CD4-positive, alpha-beta T cell treated with Interleukin-6 for 4 hours (primary cell): ENCODE data around the gene CD2.

Experiments
- DNase-seq: peaks from one replicate; pipeline ENCODE4 v3.0.0-alpha.2; 2020; ENCODE audit warnings: mixed read lengths

The CD2 gene

DNA sequence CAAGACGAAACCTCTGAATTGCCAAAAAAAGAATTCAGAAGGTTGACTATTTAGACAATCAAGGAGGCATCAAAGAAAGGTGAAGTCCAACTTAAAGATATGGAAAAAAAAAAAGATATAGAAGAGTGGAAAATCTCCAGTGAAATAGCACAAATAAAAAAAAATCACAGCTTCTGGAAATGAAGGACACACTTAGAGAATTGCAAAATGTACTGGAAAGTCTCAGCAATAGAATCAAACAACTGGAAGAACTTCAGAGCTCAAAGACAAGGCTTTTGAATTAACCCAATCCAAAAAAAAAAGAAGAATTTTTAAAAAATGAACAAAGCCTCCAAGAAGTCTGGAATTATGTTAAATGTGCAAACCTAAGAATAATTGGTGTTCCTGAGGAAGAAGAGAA, 31.8 kb downstream of the CD2 start:
- no peak for DNase-seq

DNA sequence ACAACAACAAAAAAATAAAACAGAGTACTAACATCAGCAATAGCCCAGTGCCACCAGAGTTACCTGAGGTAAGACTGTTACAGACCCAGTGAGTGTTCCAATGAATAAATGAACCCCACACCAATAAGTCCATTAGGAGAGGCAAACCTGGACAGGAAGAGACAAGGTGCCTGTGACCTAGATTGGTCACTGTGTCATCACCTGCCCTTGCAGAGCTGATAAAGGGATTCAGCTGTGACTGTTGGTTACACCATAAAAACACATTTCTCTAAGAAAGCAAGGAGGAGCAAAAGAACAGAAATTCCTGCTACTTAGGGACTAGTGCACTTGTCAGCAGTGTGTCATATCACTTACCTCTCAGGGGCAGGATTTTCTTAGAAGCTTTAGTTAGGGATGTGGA, 37.5 kb downstream of the CD2 start:
- no peak for DNase-seq

DNA sequence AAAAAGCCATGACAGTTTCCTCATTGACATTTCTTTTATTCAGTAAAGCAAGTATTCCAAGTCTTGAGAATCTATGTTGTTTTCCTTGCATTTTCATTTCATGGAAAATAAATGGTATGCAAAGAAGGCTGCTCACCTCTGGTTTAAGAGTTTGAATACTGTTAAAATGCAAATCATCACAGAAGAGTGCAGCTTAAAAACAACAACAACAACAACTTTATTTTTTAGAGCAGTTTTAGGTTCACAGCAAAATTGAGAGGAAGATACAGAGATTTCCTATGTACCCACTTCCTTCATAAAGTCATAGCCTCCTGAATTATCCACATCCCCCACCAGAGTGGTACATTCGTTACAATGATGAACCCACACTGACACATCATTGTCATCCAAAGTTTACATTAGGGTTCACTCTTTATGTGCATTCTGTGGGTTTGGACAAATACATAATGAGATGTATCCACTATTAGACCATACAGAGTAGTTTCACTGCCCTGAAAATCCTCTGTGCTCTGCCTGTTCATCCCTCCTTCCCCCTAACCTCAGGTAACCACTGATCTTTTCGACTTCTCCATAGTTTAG, 39.2 kb downstream of the CD2 start:
- DNase-seq: no peak

DNA sequence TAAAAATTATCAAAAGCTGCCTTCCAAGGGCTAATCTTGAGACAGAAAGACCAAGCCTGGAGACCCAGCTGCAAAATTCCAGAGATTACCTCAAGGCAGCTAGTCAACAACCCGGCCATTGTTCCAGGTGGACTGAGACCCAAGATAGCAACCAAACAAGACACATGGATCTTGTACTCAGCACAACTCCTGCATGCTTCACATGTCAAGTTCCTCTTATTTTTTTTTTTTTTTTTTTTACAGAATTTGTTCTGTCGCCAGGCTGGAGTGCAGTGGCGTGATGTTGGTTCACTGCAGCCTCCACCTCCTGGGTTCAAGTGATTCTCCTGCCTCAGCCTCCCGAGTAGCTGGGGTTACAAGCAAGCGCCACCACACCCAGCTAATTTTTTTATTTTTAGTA, 40.1 kb downstream of the CD2 start:
- no peak for DNase-seq

DNA sequence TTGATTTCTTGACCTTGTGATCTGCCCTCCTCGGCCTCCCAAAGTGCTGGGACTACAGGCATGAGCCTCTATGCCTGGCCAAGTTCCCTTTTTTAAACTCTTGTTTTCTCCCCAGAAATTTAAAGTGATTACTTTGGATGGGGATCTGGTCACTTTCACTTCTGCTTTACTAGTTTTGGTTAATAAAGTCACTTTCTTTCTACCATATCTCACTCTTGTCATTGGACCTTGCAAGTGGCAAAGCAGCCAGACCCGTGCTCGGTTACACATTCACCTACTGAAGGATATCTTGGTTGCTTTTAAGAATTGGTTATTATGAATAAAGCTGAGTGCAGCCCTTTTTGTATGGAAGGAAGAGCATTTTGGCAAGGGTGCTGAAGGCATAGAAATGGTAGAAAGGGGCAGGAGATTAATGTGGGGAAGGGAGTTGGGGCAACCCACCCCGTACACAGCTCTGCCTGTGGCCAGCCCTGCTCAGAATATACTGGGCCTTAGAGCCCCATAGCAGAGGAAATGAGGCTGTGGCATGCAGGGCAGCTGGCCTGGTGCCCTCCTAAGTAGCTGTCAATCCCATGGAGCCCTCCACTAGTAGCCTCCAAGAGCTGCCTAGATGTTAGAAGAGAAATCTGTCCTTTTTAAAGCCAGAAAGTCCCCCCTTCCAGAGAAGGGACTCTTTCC, 40.7 kb downstream of the CD2 start:
- no peak for DNase-seq

DNA sequence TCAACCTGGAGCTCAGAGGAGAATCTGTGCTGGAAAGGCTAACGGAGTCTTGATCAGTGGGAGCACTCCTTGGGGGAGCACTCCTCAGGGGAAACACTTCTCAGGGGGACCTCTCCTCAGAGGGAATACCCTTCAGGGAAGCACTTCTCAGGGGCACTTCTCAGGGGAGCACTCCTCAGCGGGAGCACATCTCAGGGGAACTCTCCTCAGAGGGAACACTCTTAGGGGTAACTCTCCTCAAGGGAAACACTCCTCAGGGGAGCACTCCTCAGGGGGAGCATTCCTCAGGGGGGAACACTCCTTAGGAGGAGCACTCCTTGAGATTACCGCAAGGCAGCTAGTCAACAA, 41.2 kb downstream of the CD2 start:
- no peak for DNase-seq

DNA sequence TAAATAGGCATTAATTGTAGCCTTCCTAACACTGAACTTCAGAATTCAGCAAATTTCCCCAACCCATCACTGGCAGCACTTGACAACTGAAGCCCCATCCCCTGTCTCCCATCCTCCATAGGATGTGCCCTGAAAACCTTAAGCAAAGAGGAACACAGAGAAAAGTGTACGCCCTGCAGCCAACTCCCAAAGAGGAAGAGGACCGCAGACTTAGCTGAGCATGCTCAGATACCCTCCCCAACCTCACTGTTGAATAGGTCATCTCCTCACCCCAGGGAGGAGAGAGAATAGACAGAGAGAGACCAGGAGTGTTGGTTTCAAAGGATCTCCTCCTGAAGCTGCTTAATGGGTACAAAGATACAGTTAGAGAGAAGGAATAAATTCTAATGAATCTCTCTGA, 50.5 kb downstream of the CD2 start:
- no peak for DNase-seq

DNA sequence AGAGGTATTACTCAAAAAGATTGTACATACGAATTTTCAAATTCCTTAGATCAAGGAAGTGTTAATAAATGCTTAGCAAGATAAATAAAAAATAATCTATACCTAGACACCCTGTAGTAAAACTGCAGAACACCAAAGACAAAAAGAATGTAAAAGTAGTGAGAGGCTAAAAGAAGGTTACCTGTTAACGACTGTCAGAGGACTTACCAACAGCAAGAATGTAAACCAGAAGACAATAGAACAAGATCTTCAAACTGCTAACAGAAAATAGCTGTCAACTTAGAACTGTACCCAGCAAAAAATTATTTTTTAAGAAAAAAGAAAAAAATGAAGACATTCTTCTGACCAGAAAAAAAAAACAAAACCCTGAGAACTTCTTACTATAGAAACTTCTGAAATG, 51.2 kb downstream of the CD2 start:
- no peak for DNase-seq

DNA sequence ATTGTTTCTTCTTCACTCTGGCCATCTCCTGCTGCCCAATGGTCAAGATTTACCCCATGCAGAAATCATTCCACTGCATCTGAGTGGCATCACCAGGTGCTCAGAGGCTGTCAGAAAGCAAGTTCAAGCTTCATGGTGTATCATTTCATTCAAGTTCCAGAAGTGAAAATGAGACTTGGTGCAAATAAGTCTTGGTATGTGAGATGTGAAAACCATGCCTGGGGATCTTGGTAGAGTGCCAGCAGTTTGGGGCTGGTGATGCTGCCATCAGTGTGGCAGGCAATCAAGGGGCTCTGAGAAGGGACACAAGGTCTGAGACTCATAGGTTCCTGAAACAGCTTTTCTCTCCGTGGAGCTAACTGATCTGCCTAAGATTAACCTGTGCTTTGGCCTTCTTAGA, 52.0 kb downstream of the CD2 start:
- DNase-seq: peak; percentile 78

DNA sequence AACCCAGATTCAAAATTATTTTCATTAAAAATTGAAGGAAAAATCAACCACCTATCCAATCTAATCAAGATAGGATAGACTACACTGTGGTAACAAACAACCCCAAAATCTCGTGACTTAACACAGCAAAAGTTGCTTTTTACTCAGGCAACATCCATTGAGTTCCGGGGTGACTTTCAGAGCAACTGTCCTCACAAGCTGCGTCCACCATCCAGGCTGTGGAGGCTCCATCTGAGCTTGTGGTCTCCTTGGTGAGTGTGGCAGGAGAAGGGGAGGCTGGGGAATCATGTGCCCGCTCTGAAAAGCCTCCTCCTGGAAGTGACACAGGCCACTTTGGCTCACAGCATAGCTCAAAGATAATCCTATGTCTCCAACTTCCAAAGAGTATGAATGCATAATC, 52.4 kb downstream of the CD2 start:
- no peak for DNase-seq

DNA sequence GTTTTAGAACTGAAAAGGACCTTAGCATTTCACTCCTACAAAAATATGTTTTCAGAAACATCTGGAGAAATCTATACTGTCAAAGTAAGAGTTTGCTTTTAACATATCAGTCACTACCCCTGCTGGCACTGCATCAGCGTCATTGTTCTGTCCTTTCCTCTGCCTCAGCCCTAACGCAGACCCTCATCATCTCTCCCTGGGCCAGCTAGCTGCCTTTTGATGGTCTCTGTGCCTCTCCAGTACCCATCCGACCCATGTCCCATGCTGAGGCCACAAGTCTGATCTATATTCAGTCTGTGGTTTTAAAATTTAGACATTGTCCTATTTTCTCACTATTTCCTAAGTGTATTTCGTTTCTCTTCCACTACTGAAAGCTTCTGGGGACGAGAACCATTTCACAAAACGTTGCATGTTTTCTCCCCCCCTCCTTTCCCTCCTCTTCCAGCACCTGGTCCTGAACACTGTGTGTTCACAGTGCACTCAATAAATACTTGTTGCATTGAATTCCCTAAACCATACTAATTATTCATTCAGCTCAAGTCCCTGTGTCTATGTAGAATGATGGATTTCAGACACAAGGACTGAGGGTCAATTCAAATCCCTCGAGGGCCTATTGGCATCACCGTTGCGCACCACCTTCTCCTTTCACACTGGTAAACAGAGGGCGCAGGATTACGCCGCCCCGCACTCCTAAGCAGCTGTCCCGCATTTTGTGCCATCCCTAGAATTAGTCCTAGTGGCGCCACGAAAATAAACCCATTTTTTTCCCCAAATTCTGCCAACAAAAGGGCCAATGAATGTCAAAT, 53.4 kb downstream of the CD2 start:
- DNase-seq: peak; percentile 28

DNA sequence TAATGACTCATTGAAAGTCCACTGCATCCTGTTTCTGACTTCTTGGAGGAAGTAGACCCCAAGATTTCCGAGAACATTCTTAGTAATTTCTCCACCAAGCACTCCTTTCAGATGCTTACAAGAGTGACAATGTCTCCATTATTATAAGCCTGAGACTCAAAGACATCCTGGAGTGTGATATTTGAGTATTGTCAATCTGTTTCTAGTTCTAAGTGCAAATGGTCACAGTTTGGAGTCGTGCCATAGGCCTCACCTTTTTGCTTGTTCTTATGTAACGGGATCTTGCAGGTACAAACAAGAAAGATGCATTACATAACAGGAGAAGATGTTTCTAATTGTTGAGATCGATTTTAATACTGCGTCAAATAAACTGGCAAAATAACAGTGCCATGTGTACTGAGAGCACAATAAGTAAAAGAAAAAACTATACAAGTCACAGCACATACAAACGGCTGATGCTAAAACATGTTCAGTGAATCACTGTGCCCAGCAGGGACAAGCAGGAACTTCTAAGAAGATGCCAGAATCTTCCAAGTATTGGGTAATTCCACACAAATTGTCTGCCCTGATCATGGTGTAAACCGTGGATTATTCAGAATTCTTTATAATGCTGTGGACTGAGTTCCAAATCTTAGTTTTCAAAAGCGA, 54.1 kb downstream of the CD2 start:
- no peak for DNase-seq

DNA sequence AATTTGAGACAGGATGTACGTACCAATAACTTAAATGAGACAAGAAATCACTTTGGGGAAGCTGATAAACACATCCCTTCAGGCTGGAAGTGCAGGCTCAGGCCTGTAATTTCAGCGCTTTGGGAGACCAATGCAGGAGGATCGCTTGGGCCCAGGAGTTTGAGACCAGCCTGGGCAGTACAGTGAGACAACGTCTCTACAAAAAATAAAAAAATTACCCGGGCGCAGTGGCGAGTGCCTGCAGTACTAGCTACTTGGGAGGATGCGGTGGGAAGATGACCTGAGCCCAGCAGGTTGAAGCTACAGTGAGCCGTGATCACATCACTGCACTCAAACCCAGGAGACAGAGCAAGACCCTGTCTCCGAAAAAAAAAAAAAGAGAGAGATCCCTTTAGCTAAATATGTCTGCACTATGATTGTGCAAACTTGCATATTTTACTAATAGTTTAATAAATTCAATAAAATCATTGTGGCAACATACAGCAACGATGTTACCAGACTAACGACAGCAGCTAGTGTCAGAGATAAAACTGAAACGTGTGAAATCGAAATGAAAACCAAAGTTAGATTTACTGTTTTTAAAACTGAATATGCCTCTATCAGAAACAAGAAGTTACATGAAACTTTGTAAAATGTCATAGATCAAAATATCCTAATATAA, 54.7 kb downstream of the CD2 start:
- DNase-seq: peak; percentile 47

DNA sequence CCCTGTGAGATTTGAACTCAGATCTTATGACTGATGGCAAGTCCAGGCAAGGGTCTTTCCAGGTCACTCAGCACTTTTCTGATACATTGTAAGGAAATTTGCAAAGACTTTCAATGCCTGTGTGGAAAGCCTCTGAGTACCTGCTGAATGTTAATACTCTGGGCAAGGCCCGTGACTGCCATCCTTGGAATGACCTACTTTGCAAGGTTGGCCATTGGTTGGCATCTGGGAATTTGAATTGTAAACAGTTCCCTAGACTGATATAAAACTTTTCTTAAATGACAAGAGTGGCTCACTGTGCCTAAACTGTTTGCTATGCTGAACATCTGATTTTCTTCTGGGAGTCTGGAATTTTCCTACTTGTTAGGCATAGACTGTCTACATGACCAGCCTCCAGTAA, 57.1 kb downstream of the CD2 start:
- DNase-seq: no peak

DNA sequence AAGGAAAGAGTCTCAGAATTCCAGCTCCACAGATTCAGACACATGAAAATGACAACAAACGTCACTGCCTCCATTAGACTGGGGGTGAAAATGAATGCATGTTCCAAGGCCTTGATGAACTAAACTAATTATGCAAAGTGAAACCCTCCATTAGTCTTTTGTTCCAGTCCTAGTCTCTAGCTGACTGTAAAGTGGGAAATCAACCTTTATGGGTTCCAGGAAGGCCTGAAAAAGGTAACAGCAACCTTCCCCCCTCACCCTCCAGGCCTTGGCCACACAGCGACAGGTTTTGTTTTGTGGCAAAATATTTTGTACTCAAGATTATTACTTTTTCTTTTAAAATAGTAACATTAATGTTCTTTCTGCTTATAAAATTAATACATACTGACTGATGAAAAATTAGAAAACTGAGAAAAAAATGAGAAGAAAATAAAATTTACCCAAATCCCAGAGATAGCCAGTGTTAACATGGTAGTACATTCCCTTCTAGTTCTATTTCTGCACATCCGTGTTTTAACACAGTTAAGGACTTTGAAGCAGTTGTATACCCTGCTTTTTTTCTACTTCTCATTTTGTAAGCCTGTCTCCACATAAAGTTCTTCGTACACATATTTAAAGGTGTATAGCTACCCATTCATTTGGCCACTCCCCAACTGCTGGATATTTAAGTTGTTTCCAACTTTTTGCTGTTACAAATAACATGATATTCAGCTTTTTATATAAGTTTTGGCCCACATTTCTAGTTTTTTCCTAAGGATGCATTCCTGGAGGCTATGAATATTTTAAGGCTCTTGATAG, 60.9 kb downstream of the CD2 start:
- DNase-seq: no peak

DNA sequence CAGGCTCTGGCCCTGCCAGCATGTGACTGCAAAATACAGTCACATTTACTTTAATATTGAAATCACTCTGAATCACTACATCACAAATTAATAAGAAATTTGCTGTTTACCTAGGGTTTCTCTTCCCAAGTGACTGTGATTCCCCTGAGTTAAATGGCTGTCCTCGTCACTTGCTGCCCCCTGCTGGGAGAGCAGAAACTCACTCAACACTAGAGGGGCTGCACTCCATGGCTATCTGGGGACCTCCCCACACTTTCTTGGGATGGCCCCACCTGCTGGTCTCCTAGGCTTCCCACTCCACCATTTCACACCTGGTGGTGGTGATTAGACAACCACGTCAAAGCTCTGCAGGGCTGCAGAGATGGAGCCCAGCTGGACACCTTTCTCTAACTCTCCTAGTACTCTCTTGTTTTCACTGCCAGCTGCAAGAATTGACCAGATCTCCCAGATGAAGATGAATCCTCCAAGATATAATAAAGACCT, 63.4 kb downstream of the CD2 start:
- peak; percentile 87 for DNase-seq
